ENCODE measurements around the gene CENPM.
"Not testable (repeated sequence)": the region's sequence is repeated elsewhere in the genome, so short reads cannot be mapped to it uniquely, and the experiment has no call there.

The CENPM gene

DNA sequence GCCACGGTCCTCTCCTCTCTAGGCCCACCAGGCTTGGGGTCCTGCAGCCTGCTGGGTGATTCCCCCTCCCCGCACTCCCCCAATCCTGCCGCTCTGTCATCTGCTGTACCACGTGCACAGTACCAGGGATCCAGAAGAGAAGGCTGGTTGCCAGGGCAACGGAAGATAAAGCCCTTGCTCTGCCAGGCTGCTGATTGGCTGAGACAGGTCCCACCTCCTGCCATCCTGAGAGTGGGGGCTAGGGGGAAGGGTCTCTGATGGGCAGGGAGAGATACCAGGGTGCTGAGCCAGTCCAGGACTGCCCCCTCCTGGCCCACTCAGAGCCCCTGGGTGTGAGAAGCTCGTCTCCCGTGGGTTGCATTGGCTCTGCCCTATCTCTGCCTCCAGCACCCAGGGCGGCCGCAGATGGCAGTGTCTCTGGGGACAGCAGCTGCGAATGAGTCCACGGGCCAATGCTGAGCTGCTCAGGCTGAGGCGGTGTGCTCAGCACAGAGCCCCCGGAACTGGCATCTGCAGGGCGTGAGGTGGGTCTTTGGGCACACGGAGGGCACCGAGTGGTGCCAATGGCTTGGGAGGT, 5.0 kb upstream of the CENPM start, which contains the start of gene SMIM45:
TSS of gene SMIM45 (plus strand) at position 253 of the 577 bp plus-strand sequence.
- DNase-seq (ENCODE audit: insufficient read length, low spot score), result no peak
- TF ChIP-seq, protein P1, sequence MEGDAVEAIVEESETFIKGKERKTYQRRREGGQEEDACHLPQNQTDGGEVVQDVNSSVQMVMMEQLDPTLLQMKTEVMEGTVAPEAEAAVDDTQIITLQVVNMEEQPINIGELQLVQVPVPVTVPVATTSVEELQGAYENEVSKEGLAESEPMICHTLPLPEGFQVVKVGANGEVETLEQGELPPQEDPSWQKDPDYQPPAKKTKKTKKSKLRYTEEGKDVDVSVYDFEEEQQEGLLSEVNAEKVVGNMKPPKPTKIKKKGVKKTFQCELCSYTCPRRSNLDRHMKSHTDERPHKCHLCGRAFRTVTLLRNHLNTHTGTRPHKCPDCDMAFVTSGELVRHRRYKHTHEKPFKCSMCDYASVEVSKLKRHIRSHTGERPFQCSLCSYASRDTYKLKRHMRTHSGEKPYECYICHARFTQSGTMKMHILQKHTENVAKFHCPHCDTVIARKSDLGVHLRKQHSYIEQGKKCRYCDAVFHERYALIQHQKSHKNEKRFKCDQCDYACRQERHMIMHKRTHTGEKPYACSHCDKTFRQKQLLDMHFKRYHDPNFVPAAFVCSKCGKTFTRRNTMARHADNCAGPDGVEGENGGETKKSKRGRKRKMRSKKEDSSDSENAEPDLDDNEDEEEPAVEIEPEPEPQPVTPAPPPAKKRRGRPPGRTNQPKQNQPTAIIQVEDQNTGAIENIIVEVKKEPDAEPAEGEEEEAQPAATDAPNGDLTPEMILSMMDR (IDR thresholded peaks at IDR 0.05; ENCODE audit: insufficient read depth, missing control alignments), result no peak
- no peak for FAIRE-seq

DNA sequence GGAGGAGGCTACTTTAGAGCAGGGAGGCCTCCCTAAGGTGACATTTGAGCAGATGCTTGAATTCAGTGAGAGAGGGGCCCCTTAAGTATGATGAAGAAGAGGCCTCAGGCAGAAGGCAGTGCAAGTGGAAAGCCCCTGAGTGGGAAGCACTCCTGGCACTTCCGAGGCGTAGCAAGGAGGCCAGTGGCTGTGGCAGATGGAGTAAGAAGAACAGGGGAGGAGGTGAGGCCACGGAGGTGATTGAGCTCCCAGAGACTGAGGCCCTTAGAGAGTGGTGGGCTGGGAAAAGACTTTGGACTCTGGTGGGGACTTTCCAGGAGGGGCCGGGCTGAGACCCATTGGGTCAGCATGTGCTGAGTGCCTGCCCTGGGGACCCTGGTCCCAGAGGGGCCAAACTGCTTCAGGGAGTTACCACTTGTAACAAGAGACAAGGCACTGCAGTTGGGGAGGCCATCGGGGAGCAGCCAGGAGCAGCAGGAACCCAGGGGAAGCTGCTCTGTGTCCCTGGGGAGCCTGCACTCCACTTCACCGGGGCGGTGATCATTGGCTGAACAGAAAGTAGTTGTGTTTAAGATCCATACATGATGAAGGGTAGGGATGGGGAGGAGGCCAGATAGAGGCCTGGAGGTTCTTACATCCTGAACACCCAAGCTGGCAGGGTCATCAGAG, 2.5 kb upstream of the CENPM start:
- FAIRE-seq, result no peak
- no peak for DNase-seq (ENCODE audit: insufficient read length, low spot score)
- TF ChIP-seq, protein P1 (IDR thresholded peaks at IDR 0.05; ENCODE audit: insufficient read depth, missing control alignments), result no peak

DNA sequence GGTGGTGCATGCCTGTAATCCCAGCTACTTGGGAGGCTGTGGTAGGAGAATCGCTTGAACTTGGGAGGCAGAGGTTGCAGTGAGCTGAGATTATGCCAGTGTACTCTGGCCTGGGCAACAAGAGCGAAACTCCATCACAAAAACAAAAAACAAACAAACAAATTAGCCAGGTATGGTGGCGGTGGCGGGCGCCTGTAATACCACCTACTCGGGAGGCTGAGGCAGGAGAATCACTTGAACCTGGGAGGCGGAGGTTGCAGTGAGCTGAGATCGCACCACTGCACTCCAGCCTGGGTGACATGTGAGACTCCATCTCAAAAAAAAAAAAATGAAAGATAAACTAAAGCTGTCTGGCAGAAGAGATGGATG, 2.0 kb upstream of the CENPM start:
- FAIRE-seq; DNase-seq (ENCODE audit: insufficient read length, low spot score): not testable (repeated sequence)

DNA sequence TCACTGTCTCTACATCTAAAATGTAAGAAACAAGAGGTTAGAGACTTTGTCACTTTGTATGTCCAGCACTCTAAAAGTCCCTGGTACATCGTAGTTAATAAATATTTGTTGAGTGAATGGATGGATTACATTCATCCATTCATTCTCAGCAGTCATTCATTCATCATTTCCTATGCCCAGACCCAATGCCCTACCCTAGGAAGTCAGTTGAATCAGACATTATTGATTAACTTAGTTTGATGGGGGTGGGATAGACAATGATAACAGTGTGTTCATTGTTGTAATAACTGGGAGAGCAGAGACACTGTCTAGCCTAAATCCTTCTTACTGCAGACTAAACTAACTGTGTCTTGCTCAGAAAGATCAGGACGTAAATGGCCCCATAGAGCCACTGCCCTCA, 1.2 kb upstream of the CENPM start:
- DNase-seq (ENCODE audit: insufficient read length, low spot score) (no peak), FAIRE-seq (no peak)
- TF ChIP-seq, protein P1 (IDR thresholded peaks at IDR 0.05; ENCODE audit: insufficient read depth, missing control alignments), result no peak

DNA sequence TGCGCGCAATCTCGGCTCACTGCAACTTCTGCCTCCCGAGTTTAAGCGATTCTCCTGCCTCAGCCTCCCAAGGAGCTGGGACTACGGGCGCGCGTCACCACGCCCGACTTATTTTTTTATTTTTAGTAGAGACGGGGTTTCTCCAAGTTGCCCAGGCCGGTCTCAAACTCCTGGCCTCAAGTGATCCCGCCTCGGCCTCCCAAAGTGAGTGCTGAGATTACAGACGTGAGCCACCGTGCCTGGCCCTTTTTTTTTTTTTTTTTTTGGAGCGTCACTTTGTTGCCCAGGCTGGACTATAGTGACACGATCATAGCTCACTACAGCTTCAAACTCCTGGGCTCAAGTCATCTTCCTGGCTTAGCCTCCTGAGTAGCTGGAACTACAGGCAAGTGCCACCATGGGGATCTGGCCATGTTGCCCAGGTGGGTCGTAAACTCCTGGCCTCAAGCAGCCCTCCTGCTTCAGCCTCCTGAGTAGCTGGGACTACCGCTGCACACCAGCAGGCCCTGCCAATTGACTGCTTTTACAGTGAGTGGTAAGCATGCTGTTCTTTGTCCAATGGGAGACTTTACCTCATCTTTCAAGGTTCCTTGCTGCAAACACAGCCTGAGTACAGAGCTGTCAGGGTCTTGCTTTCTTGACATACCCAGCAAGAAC, 600 bp upstream of the CENPM start:
- FAIRE-seq (no peak), DNase-seq (ENCODE audit: insufficient read length, low spot score) (no peak)
- TF ChIP-seq, protein P1 (IDR thresholded peaks at IDR 0.05; ENCODE audit: insufficient read depth, missing control alignments), result no peak

DNA sequence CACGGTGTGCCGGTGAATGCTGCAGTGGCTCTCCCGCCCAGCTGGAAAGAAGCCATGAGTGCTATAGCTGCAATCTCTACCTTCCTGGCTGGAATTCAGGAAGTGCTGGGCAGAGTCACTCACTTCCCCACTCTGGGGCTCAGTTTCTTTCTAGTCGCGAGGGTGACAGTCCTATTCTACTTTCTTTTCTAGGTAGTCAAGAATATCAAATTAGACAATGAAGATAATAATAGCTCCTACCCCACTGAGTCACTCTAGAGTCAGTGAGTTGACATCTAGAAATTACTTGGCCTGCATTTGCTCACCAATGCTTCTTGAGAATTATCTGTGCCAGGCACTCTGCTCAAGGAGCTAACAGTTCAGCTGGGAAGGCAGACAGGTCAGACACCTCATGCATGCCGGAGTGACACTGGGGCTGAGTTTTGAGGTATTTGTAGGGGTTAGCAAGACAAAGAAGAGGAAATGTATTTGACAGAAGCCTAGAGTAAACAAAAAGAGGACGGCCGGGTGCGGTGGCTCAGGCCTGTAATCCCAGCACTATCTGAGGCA, 3.2 kb downstream of the CENPM start:
- no peak for DNase-seq (ENCODE audit: insufficient read length, low spot score)

More for the DNA sequence above, 3.2 kb downstream of the CENPM start:
- no peak for FAIRE-seq
- TF ChIP-seq, protein P1 (IDR thresholded peaks at IDR 0.05; ENCODE audit: insufficient read depth, missing control alignments), result no peak

All from D721Med (cell line).